SK-N-SH (cell line): Measurements from ENCODE around the gene SLC9A6. TPM values are rescaled to one million over a fixed set of nuclear protein-coding genes. Genes with fewer than 3 reads are reported as not detected.

Source experiments
- CTCF ChIA-PET: fragments of 300-600, 350-600 bp; formaldehyde crosslinking; extraction: SDS; loops from one replicate; lab custom pipeline; 2021; lab: Yijun Ruan, JAX
- POLR2A ChIA-PET: fragments of 350-600 bp; sonication (Branson Sonifier 250); formaldehyde crosslinking; extraction: SDS; loops from one replicate; lab custom pipeline; 2020; ENCODE audit warnings: antibody characterized with exemption, inconsistent platforms; lab: Yijun Ruan, JAX
- DNase-seq: peaks from one replicate; pipeline ENCODE4 v3.0.0; 2012
- H2AFZ ChIP-seq: fragments of 200-600 bp; sonication (generic); 2 replicates; pipeline ENCODE4 v1.8.1; 2016; ENCODE audit warnings: antibody characterized with exemption, mild to moderate bottlenecking, low read depth
- H3F3A ChIP-seq: fragments of 200-600 bp; sonication (generic); replicated peaks from 2 replicates; pipeline ENCODE3; 2016; ENCODE audit warnings: antibody characterized with exemption, mild to moderate bottlenecking; ENCODE audit not compliant: insufficient read depth
- H3K27ac ChIP-seq, 2 experiments: fragments of 200-500 bp in 1 of 2; fragments of 200-600 bp in 1 of 2; sonication (Bioruptor generic) in 1 of 2; sonication (generic), shearing (Covaris generic) in 1 of 2; 2 replicates each; pipeline versions ENCODE4 v1.5.1 to v1.6.1; 2014 to 2016; ENCODE audit warnings: low read depth in 2 of 2, inconsistent platforms in 1 of 2, low read length in 1 of 2, mild to moderate bottlenecking in 1 of 2, mixed read lengths in 1 of 2
- H3K27me3 ChIP-seq: fragments of 200-600 bp; sonication (generic), shearing (Covaris generic); 2 replicates; pipeline ENCODE4 v1.6.1; 2016; ENCODE audit warnings: mixed run types; ENCODE audit not compliant: insufficient read depth
- H3K36me3 ChIP-seq, 2 experiments: fragments of 200-500 bp in 1 of 2; fragments of 200-600 bp in 1 of 2; sonication (Bioruptor generic) in 1 of 2; sonication (generic) in 1 of 2; replicated peaks in 1 of 2; 2 replicates each; pipeline versions ENCODE3 to v1.5.1; 2014 to 2016; ENCODE audit warnings: low read length in 1 of 2, mild to moderate bottlenecking in 1 of 2; ENCODE audit not compliant: insufficient read depth in 2 of 2, control insufficient read depth in 1 of 2
- H3K4me1 ChIP-seq, 2 experiments: fragments of 200-500 bp in 1 of 2; fragments of 200-600 bp in 1 of 2; sonication (Bioruptor generic) in 1 of 2; sonication (generic), shearing (Covaris generic) in 1 of 2; 2 replicates each; pipeline versions ENCODE4 v1.5.1 to v1.6.1; 2014 to 2016; ENCODE audit warnings: low read depth in 1 of 2, low read length in 1 of 2, mixed run types in 1 of 2; ENCODE audit not compliant: insufficient read depth in 2 of 2, control insufficient read depth in 1 of 2
- H3K4me2 ChIP-seq: fragments of 200-600 bp; sonication (generic), shearing (Covaris generic); 2 replicates; pipeline ENCODE4 v1.6.1; 2017; ENCODE audit warnings: mixed run types
- H3K4me3 ChIP-seq, 2 experiments: fragments of 200-500 bp in 1 of 2; fragments of 200-600 bp in 1 of 2; sonication (Bioruptor generic) in 1 of 2; sonication (generic), shearing (Covaris generic) in 1 of 2; 2 replicates each; pipeline versions ENCODE4 v1.5.1 to v1.8.1; 2014 to 2016; ENCODE audit warnings: low read depth in 2 of 2, inconsistent platforms in 1 of 2, low read length in 1 of 2, mild to moderate bottlenecking in 1 of 2, mixed read lengths in 1 of 2, moderate library complexity in 1 of 2
- H3K79me2 ChIP-seq: fragments of 200-600 bp; sonication (generic); 2 replicates; pipeline ENCODE4 v1.8.1; 2017; ENCODE audit warnings: mild to moderate bottlenecking; ENCODE audit not compliant: insufficient read depth
- H3K9ac ChIP-seq: fragments of 200-600 bp; sonication (generic); 2 replicates; pipeline ENCODE4 v1.6.1; 2017; ENCODE audit warnings: mixed run types
- H3K9me2 ChIP-seq: fragments of 200-600 bp; sonication (generic); 2 replicates; pipeline ENCODE4 v1.6.1; 2017; ENCODE audit warnings: mixed run types
- H3K9me3 ChIP-seq: fragments of 200-600 bp; sonication (generic); 2 replicates; pipeline ENCODE4 v1.6.1; 2017; ENCODE audit warnings: mixed run types, mild to moderate bottlenecking, moderate library complexity
- H4K20me1 ChIP-seq: fragments of 200-600 bp; sonication (generic); 2 replicates; pipeline ENCODE4 v1.6.1; 2017; ENCODE audit warnings: mild to moderate bottlenecking, mixed run types; ENCODE audit not compliant: insufficient read depth
- EP300 ChIP-seq, 2 experiments: IDR thresholded peaks; 2 replicates each; pipeline versions ENCODE4 v1.4.0 to v1.6.1; 2012; ENCODE audit warnings: borderline replicate concordance in 1 of 2, low read depth in 1 of 2, low read length in 1 of 2
- EZH2phosphoT487 ChIP-seq: fragments of 200-600 bp; sonication (generic); IDR thresholded peaks from 2 replicates; pipeline ENCODE4 v1.6.1; 2017; ENCODE audit warnings: low read depth, mixed run types, mild to moderate bottlenecking, antibody characterized with exemption, moderate library complexity, borderline replicate concordance
- GATA2 ChIP-seq: sonication (generic); formaldehyde crosslinking; IDR thresholded peaks from 2 replicates; pipeline ENCODE4 v1.5.0; 2020; ENCODE audit warnings: mild to moderate bottlenecking, missing genetic modification reagents
- JUND ChIP-seq: IDR thresholded peaks from 2 replicates; pipeline ENCODE4 v1.4.0; 2012
- MEF2A ChIP-seq: IDR thresholded peaks from 2 replicates; pipeline ENCODE4 v1.4.0; 2012; ENCODE audit warnings: low read depth, borderline replicate concordance
- NRF1 ChIP-seq: IDR thresholded peaks from 2 replicates; pipeline ENCODE4 v1.6.1; 2012; ENCODE audit warnings: low read depth, mild to moderate bottlenecking, low read length
- POLR2AphosphoS5 ChIP-seq: IDR thresholded peaks from 2 replicates; pipeline ENCODE4 v1.6.1; 2012; ENCODE audit warnings: low read depth, low read length
- RAD21 ChIP-seq: IDR thresholded peaks from 2 replicates; pipeline ENCODE4 v1.6.1; 2012; ENCODE audit warnings: mild to moderate bottlenecking, low read length
- RXRA ChIP-seq: IDR thresholded peaks from 2 replicates; pipeline ENCODE4 v1.4.0; 2012; ENCODE audit warnings: low read depth, mild to moderate bottlenecking, borderline replicate concordance
- SMC3 ChIP-seq: IDR thresholded peaks from 2 replicates; pipeline ENCODE4 v1.6.1; 2012; ENCODE audit warnings: low read depth, low read length, improper control_type of control experiment
- YY1 ChIP-seq: IDR thresholded peaks from 2 replicates; pipeline ENCODE4 v1.4.0; 2012; ENCODE audit warnings: low read depth, mild to moderate bottlenecking
- WGBS: methylation state at CpG from one replicate; pipeline ENCODE4 v1.1.6; 2017; ENCODE audit warnings: low lambda C conversion rate; 5-methylcytosine and 5-hydroxymethylcytosine counted together
- polyA plus RNA-seq, 3 experiments: library from polyadenylated mRNA; depleted of rRNA; stranded (reverse); fragments of >200 nt; gene quantifications; 2 replicates each; pipeline ENCODE4 v1.2.3, GENCODE V29; 2012
- TF ChIP-seq, protein P1 (sequence below): fragments of 150-350 bp; IDR thresholded peaks from 2 replicates; pipeline ENCODE4 v1.6.1; 2016; ENCODE audit warnings: mild to moderate bottlenecking, low read depth, low read length
- TF ChIP-seq, protein P2 (sequence below): fragments of 150-350 bp; IDR thresholded peaks from 2 replicates; pipeline ENCODE4 v1.6.1; 2017; ENCODE audit warnings: antibody characterized with exemption, low read length, low read depth, borderline replicate concordance

The SLC9A6 gene
- polyA plus RNA-seq, 1 of the 3 experiments (the other 2 are of a cell fraction), result 5.0 TPM

DNA sequence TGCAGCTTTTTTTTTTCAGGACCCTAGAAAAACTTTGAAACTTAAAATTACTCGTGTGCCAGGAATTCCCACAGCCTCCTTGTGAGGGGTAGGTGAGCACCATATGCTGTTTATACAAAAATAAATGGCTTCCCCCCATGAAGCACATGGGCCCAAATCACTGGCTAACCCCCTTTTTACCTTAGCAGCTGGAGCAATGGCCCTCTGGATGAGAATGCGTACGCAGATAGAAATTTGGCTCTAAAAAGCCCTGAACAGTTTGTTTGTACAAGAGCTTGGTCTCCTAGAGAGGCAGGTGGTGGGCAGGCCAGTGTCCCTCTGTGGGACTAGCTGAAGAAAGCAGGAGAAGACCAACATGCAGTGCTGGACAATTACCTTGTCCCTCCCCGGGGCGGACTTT lies 76.5 kb downstream of the SLC9A6 start:
- Histone ChIP-seq H3K9ac (no peak overlapping the region), H3K36me3 (no peaks in the 10 kb centered on the region), H3K9me2 (no peaks in the 10 kb centered on the region), H2AFZ (no peak overlapping the region), H3K4me2 (no peak overlapping the region), H4K20me1 (no peaks in the 10 kb centered on the region), H3K79me2 (no peaks in the 10 kb centered on the region), H3K27me3 (no peaks in the 10 kb centered on the region; the same call in 1 of the 2 replicates), H3K4me3 (no peak overlapping the region), H3K9me3 (no peaks in the 10 kb centered on the region), H3K27ac (no peak overlapping the region), H3F3A (peaks cover 3% of the 10 kb centered on the region), H3K4me1 (no peaks in the 10 kb centered on the region)
- DNase-seq, result no peak
- ChIA-PET CTCF (no interaction called here), POLR2A (no interaction called here)
- WGBS, result 42% methylated on average over 5 of the region's 5 CpGs
- TF ChIP-seq YY1 (no peak), EZH2phosphoT487 (no peak), SMC3 (no peak), RXRA (no peak), JUND (no peak), RAD21 (no peak), GATA2 (CRISPR knock-in tag) (no peak), POLR2AphosphoS5 (no peak), EP300 (IDR thresholded peaks at IDR 0.05; ENCODE audit: borderline replicate concordance in 1 of 2, low read depth in 1 of 2, low read length in 1 of 2) (no peak)
- TF ChIP-seq, protein P1, sequence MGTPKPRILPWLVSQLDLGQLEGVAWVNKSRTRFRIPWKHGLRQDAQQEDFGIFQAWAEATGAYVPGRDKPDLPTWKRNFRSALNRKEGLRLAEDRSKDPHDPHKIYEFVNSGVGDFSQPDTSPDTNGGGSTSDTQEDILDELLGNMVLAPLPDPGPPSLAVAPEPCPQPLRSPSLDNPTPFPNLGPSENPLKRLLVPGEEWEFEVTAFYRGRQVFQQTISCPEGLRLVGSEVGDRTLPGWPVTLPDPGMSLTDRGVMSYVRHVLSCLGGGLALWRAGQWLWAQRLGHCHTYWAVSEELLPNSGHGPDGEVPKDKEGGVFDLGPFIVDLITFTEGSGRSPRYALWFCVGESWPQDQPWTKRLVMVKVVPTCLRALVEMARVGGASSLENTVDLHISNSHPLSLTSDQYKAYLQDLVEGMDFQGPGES, result no peak

DNA sequence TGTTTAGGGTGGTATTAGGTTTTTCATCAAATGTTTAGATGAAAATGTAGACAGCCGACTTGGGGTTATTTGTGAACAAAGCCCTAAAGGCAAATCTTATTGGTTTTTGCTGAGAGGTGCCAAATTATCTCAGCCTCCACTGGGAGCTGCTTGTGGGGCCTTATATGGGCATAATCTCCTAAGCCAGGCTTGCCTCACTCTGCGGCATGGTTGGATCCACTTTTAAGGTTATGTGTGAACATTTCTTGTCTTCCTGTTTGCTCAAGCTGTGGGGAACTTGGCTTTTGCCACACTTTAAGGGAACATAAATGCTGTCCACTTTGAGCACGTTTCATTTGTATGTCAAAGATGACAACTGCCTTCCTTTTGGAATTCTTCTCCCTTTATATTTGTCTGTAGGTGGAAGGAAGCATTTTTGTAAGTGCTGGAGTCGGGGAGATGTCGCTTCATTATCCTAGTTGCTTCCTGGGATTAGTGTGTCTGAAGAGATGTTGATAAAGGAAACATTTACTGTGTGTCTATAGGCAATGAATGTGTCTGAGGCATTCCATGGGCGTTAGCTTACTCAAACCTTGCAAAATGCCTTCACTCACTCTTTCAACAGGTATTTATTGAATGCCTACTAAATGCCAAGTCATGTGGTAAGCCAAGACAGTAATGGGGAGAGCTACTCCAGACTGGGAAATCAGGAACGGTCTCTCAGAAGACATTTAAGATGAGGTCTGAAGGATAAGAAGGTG lies 78.3 kb downstream of the SLC9A6 start:
- peaks cover 5% of the 10 kb centered on the region; the same call in 1 of the 2 replicates for H3K27me3 ChIP-seq
- H3K9me3 ChIP-seq, result no peaks in the 10 kb centered on the region
- CTCF ChIA-PET, result no interaction called here
- TF ChIP-seq, protein P1, result no peak
- TF ChIP-seq, protein P2, sequence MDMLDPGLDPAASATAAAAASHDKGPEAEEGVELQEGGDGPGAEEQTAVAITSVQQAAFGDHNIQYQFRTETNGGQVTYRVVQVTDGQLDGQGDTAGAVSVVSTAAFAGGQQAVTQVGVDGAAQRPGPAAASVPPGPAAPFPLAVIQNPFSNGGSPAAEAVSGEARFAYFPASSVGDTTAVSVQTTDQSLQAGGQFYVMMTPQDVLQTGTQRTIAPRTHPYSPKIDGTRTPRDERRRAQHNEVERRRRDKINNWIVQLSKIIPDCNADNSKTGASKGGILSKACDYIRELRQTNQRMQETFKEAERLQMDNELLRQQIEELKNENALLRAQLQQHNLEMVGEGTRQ, result no peak
- TF ChIP-seq MEF2A (no peak), NRF1 (no peak)
- TF ChIP-seq, all 33 proteins: peak for 0
- no peak for DNase-seq
- Histone ChIP-seq H3K79me2 (no peaks in the 10 kb centered on the region), H3K4me2 (no peak overlapping the region), H3K4me3 (no peak overlapping the region), H3K36me3 (no peaks in the 10 kb centered on the region), H2AFZ (no peak overlapping the region), H3K27ac (no peak overlapping the region), H3K4me1 (no peaks in the 10 kb centered on the region), H3F3A (no peaks in the 10 kb centered on the region), H4K20me1 (no peaks in the 10 kb centered on the region), H3K9ac (no peak overlapping the region), H3K9me2 (no peaks in the 10 kb centered on the region)
- WGBS, result 47% methylated on average over 7 of the region's 7 CpGs
- POLR2A ChIA-PET, result no interaction called here
